ENCODE measurements around the gene DLG2. TPM values are rescaled to one million over a fixed set of nuclear protein-coding genes. Genes with fewer than 3 reads are reported as not detected.

DLG2 gene
- total and polyA plus RNA-seq, 9 of the 15 experiments (the other 6 are each of a cell fraction or from before 2014, with no cell fraction given), result 0.52 to 1.6 (median 0.95) TPM

DNA sequence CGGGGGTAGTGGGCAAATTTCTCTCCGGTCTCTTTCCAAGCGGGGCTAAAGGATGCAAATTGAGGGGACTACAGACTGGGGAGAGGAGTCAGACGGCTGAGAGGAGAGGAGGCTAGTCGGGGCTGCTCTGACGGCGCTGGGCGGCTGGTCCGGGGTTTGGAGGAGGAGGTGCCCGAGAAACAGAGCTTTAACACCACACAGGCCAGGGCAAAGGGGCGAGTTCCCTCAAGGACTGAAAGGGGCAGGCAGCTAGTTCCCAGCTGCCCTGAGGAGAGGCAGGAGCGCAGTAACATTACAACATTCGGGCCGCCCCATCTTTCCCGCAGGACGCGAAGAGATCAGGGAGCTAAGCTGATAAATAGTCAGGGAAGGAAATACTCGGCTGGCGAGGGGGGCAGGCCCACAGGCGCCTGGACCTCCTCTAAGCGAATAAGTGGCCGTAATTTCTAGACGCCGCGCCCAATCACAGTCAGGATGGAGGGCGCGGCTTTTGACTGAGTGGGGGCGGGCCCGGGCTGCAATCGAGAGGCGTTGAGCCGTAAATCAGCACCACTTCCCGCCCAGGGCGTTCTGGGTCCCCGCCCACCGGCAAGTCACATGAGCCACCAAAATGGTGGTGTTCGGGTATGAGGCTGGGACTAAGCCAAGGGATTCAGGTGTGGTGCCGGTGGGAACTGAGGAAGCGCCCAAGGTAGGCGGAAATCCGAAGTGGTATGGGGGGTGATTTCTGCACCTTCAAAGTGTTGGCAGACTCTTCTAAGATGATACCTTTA is 1.0 kb upstream of the DLG2 start, which contains the start of gene TMEM126B (continued):
- peak; percentile 57; the same call in 1 of the 2 replicates for TF ChIP-seq SPI1 (IDR thresholded peaks at IDR 0.05; ENCODE audit: borderline replicate concordance, low read depth, low read length)
- no peak for TF ChIP-seq ZSCAN29 (IDR thresholded peaks at IDR 0.05)
- peak; percentile 88 for TF ChIP-seq PHF8 (IDR thresholded peaks at IDR 0.05; ENCODE audit: borderline replicate concordance, low read length)
- TF ChIP-seq, protein P1, sequence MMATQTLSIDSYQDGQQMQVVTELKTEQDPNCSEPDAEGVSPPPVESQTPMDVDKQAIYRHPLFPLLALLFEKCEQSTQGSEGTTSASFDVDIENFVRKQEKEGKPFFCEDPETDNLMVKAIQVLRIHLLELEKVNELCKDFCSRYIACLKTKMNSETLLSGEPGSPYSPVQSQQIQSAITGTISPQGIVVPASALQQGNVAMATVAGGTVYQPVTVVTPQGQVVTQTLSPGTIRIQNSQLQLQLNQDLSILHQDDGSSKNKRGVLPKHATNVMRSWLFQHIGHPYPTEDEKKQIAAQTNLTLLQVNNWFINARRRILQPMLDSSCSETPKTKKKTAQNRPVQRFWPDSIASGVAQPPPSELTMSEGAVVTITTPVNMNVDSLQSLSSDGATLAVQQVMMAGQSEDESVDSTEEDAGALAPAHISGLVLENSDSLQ (IDR thresholded peaks at IDR 0.05), result peak; percentile 97
- TF ChIP-seq, protein P2, sequence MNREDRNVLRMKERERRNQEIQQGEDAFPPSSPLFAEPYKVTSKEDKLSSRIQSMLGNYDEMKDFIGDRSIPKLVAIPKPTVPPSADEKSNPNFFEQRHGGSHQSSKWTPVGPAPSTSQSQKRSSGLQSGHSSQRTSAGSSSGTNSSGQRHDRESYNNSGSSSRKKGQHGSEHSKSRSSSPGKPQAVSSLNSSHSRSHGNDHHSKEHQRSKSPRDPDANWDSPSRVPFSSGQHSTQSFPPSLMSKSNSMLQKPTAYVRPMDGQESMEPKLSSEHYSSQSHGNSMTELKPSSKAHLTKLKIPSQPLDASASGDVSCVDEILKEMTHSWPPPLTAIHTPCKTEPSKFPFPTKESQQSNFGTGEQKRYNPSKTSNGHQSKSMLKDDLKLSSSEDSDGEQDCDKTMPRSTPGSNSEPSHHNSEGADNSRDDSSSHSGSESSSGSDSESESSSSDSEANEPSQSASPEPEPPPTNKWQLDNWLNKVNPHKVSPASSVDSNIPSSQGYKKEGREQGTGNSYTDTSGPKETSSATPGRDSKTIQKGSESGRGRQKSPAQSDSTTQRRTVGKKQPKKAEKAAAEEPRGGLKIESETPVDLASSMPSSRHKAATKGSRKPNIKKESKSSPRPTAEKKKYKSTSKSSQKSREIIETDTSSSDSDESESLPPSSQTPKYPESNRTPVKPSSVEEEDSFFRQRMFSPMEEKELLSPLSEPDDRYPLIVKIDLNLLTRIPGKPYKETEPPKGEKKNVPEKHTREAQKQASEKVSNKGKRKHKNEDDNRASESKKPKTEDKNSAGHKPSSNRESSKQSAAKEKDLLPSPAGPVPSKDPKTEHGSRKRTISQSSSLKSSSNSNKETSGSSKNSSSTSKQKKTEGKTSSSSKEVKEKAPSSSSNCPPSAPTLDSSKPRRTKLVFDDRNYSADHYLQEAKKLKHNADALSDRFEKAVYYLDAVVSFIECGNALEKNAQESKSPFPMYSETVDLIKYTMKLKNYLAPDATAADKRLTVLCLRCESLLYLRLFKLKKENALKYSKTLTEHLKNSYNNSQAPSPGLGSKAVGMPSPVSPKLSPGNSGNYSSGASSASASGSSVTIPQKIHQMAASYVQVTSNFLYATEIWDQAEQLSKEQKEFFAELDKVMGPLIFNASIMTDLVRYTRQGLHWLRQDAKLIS (CRISPR knock-in tag; IDR thresholded peaks at IDR 0.05), result peak; percentile 22; the same call in 1 of the 2 replicates
- peak; percentile 96 for TF ChIP-seq C11orf30 (IDR thresholded peaks at IDR 0.05; ENCODE audit: low read depth)
- 0 out of 2 replicates have a peak, but pooled peaks have one; percentile 51 for TF ChIP-seq ZNF766 (CRISPR knock-in tag; conservative IDR thresholded peaks at IDR 0.05)
- no peak for TF ChIP-seq FOXA3 (CRISPR knock-in tag; conservative IDR thresholded peaks at IDR 0.05 in 1 of 2, IDR thresholded peaks at IDR 0.05 in 1 of 2)
- TF ChIP-seq, protein P3, sequence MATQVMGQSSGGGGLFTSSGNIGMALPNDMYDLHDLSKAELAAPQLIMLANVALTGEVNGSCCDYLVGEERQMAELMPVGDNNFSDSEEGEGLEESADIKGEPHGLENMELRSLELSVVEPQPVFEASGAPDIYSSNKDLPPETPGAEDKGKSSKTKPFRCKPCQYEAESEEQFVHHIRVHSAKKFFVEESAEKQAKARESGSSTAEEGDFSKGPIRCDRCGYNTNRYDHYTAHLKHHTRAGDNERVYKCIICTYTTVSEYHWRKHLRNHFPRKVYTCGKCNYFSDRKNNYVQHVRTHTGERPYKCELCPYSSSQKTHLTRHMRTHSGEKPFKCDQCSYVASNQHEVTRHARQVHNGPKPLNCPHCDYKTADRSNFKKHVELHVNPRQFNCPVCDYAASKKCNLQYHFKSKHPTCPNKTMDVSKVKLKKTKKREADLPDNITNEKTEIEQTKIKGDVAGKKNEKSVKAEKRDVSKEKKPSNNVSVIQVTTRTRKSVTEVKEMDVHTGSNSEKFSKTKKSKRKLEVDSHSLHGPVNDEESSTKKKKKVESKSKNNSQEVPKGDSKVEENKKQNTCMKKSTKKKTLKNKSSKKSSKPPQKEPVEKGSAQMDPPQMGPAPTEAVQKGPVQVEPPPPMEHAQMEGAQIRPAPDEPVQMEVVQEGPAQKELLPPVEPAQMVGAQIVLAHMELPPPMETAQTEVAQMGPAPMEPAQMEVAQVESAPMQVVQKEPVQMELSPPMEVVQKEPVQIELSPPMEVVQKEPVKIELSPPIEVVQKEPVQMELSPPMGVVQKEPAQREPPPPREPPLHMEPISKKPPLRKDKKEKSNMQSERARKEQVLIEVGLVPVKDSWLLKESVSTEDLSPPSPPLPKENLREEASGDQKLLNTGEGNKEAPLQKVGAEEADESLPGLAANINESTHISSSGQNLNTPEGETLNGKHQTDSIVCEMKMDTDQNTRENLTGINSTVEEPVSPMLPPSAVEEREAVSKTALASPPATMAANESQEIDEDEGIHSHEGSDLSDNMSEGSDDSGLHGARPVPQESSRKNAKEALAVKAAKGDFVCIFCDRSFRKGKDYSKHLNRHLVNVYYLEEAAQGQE (IDR thresholded peaks at IDR 0.05; ENCODE audit: borderline replicate concordance), result peak; percentile 57
- TF ChIP-seq, protein P3 (CRISPR knock-in tag; IDR thresholded peaks at IDR 0.05; ENCODE audit: low read depth), result no peak
- no peak for TF ChIP-seq NR2C2 (CRISPR knock-in tag; IDR thresholded peaks at IDR 0.05)
- TF ChIP-seq NR2C2 (tag; IDR thresholded peaks at IDR 0.05), result peak; percentile 26; the same call in 1 of the 2 replicates

All from K562 (cell line).